ENCODE results near the gene MYPN. TPM values are rescaled to one million over a fixed set of nuclear protein-coding genes. Genes with fewer than 3 reads are reported as not detected.

MYPN gene
- polyA plus RNA-seq, 2 of the 4 experiments (the other 2 are of a cell fraction): 1.5 to 2.1 TPM

DNA sequence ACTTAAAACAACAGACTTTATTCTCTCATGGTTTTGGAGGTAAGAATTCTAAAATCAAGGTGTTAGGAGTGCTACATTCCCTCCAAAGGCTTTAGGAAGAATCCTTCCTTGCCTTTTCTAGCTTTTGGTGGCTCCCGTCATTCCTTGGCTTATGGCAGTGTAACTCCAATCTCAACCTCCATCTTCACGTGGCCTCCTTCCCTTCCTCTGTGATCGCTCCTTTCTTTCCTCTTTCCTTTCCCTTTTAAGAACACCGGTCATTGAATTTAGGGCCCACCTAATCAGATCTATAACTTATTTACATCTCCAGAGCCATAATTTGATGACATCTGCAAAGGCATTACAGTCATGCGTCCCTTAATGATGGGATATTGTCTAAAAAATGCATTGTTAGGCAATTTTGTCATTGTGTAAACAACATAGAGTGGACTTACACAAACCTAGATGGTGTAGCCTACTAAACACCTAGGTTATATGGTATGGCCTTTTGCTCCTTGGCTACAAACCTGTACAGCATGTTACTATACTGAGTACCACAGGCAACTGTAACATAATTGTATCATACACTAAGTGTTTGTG, 28.3 kb upstream of the MYPN start:
- TF ChIP-seq, protein P1, sequence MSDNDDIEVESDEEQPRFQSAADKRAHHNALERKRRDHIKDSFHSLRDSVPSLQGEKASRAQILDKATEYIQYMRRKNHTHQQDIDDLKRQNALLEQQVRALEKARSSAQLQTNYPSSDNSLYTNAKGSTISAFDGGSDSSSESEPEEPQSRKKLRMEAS (IDR thresholded peaks at IDR 0.05): no peak
- no peak for TF ChIP-seq CHD2 (IDR thresholded peaks at IDR 0.05; ENCODE audit: low read length, partially characterized antibody)
- TF ChIP-seq, protein P2, sequence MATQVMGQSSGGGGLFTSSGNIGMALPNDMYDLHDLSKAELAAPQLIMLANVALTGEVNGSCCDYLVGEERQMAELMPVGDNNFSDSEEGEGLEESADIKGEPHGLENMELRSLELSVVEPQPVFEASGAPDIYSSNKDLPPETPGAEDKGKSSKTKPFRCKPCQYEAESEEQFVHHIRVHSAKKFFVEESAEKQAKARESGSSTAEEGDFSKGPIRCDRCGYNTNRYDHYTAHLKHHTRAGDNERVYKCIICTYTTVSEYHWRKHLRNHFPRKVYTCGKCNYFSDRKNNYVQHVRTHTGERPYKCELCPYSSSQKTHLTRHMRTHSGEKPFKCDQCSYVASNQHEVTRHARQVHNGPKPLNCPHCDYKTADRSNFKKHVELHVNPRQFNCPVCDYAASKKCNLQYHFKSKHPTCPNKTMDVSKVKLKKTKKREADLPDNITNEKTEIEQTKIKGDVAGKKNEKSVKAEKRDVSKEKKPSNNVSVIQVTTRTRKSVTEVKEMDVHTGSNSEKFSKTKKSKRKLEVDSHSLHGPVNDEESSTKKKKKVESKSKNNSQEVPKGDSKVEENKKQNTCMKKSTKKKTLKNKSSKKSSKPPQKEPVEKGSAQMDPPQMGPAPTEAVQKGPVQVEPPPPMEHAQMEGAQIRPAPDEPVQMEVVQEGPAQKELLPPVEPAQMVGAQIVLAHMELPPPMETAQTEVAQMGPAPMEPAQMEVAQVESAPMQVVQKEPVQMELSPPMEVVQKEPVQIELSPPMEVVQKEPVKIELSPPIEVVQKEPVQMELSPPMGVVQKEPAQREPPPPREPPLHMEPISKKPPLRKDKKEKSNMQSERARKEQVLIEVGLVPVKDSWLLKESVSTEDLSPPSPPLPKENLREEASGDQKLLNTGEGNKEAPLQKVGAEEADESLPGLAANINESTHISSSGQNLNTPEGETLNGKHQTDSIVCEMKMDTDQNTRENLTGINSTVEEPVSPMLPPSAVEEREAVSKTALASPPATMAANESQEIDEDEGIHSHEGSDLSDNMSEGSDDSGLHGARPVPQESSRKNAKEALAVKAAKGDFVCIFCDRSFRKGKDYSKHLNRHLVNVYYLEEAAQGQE (IDR thresholded peaks at IDR 0.05): no peak
- no peak for TF ChIP-seq ZSCAN20 (CRISPR knock-in tag; IDR thresholded peaks at IDR 0.05)
- peak in 1 of 2 experiments; percentile 35; a peak in 1 of 4 replicates for TF ChIP-seq CEBPB (IDR thresholded peaks at IDR 0.05)
- peak; percentile 64 for TF ChIP-seq MAFK (IDR thresholded peaks at IDR 0.05; ENCODE audit: partially characterized antibody)
- FAIRE-seq (no peak), DNase-seq (ENCODE audit: low read depth in 1 of 2, low spot score in 1 of 2) (no peak), ATAC-seq (no peak)
- ChIA-PET CTCF (interaction anchor here (6.5 to 14.9 kb wide), 2 partner anchors 73 to 131 kb away, joined by 68 to 241 read pairs; no protein-coding TSS in a partner anchor), POLR2A (no interaction called here)
- H3K27ac ChIP-seq: peak overlapping the region in 1 of 2 experiments; percentile 22; a peak in 2 of 6 replicates
- WGBS (ENCODE audit: missing lambda C conversion rate): 76% methylated on average over 5 of the region's 5 CpGs
- peaks cover 42% of the 10 kb centered on the region for H3K4me1 ChIP-seq
- no peaks in the 10 kb centered on the region for H3K9me3 ChIP-seq
- no peak overlapping the region for H3K4me3 ChIP-seq
- H3K4me2 ChIP-seq: no peak overlapping the region; the same call in 2 of the 3 replicates

DNA sequence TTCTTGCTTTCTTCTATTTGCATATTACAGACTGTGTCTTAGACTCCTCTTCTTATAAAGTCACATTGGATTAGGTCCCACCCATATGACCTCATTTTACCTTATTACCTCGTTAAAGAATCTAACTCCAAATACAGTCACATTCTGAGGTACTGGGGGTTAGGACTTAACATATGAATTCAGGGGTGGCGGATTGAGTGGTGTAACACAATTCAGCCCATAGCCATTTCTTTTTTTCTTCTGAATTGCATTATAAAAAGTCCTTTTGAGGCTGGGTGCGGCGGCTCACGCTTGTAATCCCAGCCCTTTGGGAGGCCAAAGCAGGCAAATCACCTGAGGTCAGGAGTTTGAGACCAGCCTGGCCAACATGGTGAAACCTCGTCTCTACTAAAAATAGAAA, 27.4 kb upstream of the MYPN start:
- no peak for TF ChIP-seq BHLHE40 (IDR thresholded peaks at IDR 0.05; ENCODE audit: low read depth, low read length)
- no peak for TF ChIP-seq ELK1 (IDR thresholded peaks at IDR 0.05; ENCODE audit: low read depth, low read length)
- TF ChIP-seq POLR2A (IDR thresholded peaks at IDR 0.05; ENCODE audit: low read length): no peak
- TF ChIP-seq NR3C1 (IDR thresholded peaks at IDR 0.05): no peak
- TF ChIP-seq FOSB (CRISPR knock-in tag; IDR thresholded peaks at IDR 0.05): no peak
- no peak for TF ChIP-seq CHD4 (IDR thresholded peaks at IDR 0.05; ENCODE audit: borderline replicate concordance)
- no peak for TF ChIP-seq ESRRA (IDR thresholded peaks at IDR 0.05; ENCODE audit: borderline replicate concordance, low read length)
- no peak for TF ChIP-seq CBX2 (IDR thresholded peaks at IDR 0.05; ENCODE audit: borderline replicate concordance, low read depth)
- H3K9me3 ChIP-seq: no peaks in the 10 kb centered on the region
- H3K4me2 ChIP-seq: no peak overlapping the region
- peaks cover 51% of the 10 kb centered on the region for H3K4me1 ChIP-seq
- CTCF ChIA-PET: interaction anchor here (1.3 to 14.9 kb wide), 6 partner anchors 72 to 240 kb away, joined by 4 to 241 read pairs (median 13); no protein-coding TSS in a partner anchor
- ATAC-seq (no peak), FAIRE-seq (no peak), DNase-seq (ENCODE audit: low read depth in 1 of 2, low spot score in 1 of 2) (no peak)
- peak overlapping the region in 1 of 2 experiments; percentile 45; a peak in 1 of 6 replicates for H3K27ac ChIP-seq
- H3K4me3 ChIP-seq: no peak overlapping the region
- POLR2A ChIA-PET: no interaction called here
- WGBS (ENCODE audit: missing lambda C conversion rate): 86% methylated on average over 6 of the region's 6 CpGs

DNA sequence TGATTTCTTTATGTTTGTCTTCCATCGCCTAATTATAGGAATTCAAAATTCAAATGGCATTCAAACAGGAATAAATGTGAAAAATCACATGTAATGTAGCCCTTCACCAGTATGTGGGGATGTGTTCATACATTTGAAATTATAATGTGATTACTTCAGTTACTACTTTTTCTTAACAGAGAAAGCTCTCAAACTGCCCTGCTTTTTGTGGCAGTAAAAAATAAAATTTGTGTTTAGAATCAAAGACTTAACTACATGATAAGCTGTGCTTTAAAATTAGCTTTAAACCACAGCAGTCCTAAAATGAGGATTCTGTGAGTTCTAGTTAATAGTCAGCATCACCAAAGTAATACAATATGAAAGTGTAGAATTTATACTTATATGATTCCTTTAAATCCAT, 26.4 kb upstream of the MYPN start:
- Histone ChIP-seq H3K4me1 (peaks cover 55% of the 10 kb centered on the region), H3K4me2 (peak overlapping the region; percentile 65), H3K9me3 (no peaks in the 10 kb centered on the region), H3K27ac (peak overlapping the region; percentile 92 to 93; a peak in 5 of 6 replicates), H3K4me3 (no peak overlapping the region)
- FAIRE-seq (peak; percentile 99), DNase-seq (ENCODE audit: low read depth in 1 of 2, low spot score in 1 of 2) (peak in 1 of 2 experiments; percentile 61), ATAC-seq (peak; percentile 31 to 66; a peak in 2 of 6 replicates)
- 4% methylated on average over 1 of the region's 1 CpG for WGBS (ENCODE audit: missing lambda C conversion rate)
- TF ChIP-seq, protein P1 (IDR thresholded peaks at IDR 0.05): 0 out of 2 replicates have a peak, but pooled peaks have one; percentile 18
- TF ChIP-seq, protein P3, sequence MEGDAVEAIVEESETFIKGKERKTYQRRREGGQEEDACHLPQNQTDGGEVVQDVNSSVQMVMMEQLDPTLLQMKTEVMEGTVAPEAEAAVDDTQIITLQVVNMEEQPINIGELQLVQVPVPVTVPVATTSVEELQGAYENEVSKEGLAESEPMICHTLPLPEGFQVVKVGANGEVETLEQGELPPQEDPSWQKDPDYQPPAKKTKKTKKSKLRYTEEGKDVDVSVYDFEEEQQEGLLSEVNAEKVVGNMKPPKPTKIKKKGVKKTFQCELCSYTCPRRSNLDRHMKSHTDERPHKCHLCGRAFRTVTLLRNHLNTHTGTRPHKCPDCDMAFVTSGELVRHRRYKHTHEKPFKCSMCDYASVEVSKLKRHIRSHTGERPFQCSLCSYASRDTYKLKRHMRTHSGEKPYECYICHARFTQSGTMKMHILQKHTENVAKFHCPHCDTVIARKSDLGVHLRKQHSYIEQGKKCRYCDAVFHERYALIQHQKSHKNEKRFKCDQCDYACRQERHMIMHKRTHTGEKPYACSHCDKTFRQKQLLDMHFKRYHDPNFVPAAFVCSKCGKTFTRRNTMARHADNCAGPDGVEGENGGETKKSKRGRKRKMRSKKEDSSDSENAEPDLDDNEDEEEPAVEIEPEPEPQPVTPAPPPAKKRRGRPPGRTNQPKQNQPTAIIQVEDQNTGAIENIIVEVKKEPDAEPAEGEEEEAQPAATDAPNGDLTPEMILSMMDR (IDR thresholded peaks at IDR 0.05): peak; percentile 88
- TF ChIP-seq RAD21 (conservative IDR thresholded peaks at IDR 0.05 in 1 of 2, IDR thresholded peaks at IDR 0.05 in 1 of 2) (peak; percentile 91 to 94), POLR2A (IDR thresholded peaks at IDR 0.05; ENCODE audit: low read length) (no peak), SMC3 (IDR thresholded peaks at IDR 0.05) (peak; percentile 96), CEBPB (IDR thresholded peaks at IDR 0.05) (no peak)
- ChIA-PET POLR2A (interaction anchor here (1.0 kb wide), 1 partner anchor 249 kb away, joined by 5 read pairs; the partner anchor contains the start of gene HNRNPH3), CTCF (interaction anchor here (0.5 to 14.9 kb wide), 32 partner anchors 9 to 372 kb away, joined by 3 to 241 read pairs (median 4); partner anchors contain the start of gene ATOH7)
